Retina (tissue), 1 donor: ENCODE results near the gene CXCR6.

ENCODE experiments used
- DNase-seq: peaks from one replicate; pipeline ENCODE4 v3.0.0-alpha.2; 2016

The CXCR6 gene

GRCh38 chr3:45922950-45923590 lies 20.2 kb upstream of the CXCR6 start:
- no peak for DNase-seq

GRCh38 chr3:45923755-45924154 lies 19.5 kb upstream of the CXCR6 start:
- DNase-seq = no peak

DNA sequence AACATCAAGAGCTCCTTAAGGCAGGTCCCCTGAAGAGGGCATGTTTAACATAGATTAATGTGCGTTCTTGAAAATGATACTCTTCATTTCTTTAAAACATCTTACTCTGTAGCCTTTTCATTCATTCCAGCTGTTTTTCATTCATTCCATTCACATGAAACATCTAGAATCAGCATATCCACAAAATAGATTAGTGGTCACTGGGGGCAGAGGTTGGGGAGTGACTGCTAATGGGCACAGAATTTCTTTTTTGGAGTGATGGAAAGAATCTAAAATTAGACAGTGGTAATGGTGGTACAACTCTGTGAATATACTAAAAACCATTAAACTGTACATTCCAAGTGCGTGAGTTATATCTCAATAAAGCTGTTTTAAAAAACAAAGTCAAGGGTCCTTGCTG lies 15.4 kb upstream of the CXCR6 start:
- no peak for DNase-seq

- DNase-seq = peak; percentile 77
Measured at GRCh38 chr3:45929042-45929679, 14.1 kb upstream of the CXCR6 start.

DNA sequence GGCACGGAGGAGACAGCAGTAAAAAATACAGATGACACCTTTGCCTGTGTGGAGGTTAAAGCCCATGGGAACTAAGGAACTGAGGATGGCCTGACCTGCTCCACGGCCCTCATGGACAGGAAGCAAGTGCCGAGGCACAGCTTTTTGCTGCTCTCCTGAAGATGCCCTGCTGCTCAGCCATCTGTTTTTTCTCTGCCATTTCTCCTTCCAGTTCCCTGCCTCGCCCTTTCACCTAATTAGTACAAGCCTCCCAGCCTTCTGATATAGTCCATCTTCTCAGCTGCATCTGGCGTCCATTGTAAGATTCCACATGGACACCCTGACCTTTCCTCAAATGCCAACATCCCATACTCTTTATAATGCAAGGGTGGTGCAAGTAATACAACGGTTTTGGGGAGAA lies 11.8 kb upstream of the CXCR6 start:
- DNase-seq = peak; percentile 44

DNA sequence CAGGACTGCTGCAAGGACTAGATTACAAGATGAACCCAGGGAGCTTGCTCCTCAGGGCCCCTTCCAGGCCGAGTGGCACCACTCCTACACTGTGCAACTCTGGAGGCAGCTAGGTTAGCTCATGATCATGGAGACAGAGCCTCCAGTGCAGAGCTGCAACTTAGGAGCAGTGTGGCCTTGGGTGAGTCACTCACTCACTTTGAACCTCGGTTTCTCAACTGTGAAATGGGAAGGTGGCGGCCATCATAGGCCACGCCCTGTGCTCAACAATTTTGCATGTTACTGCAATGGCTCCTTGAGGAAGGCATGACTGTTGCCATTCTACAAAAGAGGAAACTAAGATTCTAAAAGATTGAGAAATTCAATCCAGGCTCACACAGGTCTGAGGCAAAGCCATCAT lies 11.2 kb upstream of the CXCR6 start:
- no peak for DNase-seq

GRCh38 chr3:45933591-45933990 lies 9.7 kb upstream of the CXCR6 start:
- no peak for DNase-seq

- DNase-seq = no peak
Measured at GRCh38 chr3:45936261-45936660, 7.0 kb upstream of the CXCR6 start.

GRCh38 chr3:45937206-45938042 lies 5.8 kb upstream of the CXCR6 start:
- no peak for DNase-seq

DNA sequence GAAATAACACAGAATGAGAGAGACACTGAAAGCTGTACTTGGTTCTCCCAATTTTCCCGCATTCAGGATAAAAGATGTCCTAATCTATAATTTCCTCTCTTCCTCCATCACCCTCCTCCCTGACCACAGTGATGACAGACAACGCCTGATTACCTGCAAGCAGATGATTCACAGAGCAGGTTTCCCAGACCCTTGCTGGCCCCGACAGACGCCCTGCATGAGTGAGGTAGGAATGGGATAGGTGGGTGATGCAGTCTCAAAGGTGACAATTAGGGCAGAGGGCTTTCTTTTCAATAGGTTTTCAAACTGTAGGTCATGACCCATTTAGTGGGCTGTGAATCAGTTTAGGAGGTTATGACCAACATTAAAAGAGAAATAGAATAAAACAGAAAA lies 5.2 kb upstream of the CXCR6 start:
- DNase-seq = no peak

- peak; percentile 87 for DNase-seq
Measured at GRCh38 chr3:45938864-45939263, 4.4 kb upstream of the CXCR6 start.

DNA sequence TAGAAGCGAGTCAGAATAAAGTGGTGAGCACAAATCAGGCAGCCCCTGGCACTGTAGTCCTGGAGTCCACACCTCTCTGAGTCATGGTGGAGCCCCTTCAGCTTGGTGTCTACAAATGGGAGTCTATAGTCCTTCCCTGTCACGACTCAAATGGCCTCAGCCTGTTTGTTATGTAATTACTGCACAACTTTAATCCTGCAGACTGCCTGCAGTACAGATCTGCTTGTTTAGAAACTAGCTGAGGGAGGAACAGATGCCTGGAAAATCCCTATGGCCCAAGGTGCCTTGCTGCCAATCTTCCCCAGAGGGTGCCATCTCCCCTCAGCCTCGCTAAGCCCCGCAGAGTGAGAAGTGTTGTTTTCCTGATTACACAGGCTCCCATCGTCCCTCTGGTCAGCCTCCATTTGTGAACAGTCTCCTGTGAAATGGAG lies 3.9 kb upstream of the CXCR6 start:
- no peak for DNase-seq

DNA sequence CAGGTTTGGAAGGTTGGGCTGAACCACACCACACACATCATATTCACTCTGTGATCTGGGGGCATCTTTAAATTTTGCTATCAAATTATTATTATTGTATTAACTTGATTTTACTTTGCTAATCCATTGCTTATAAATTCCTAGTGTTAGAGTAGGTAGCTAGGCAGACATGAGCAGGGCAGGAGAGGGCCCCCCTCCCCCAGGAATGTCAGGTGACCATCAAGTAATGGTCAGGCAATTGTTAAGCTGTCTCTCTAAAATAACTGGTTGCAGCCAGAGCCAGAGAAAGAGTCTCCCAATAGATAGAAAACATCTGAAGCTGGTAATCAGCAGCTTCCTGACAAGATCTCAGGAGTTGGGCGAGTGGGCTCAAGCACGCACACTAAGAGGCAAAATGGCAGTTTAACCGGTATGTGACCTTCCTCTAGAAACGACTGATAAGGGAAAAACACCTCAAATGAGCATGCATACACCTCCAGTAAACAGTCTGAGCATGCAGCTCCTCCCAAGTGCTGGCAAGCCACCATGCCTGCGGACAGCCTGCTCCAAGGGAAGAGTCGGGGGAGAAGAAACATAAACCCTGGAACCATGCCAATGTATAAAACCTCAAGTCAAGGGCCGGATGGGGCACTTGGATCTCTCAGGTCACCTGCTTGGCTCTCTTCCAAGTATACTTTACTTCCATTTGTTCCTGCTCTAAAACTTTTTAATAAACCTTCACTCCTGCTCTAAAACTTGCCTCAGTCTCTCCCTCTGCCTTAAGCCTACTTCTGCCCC lies 3.1 kb upstream of the CXCR6 start:
- no peak for DNase-seq

- no peak for DNase-seq
Measured at GRCh38 chr3:45940781-45941365, 2.4 kb upstream of the CXCR6 start.

DNA sequence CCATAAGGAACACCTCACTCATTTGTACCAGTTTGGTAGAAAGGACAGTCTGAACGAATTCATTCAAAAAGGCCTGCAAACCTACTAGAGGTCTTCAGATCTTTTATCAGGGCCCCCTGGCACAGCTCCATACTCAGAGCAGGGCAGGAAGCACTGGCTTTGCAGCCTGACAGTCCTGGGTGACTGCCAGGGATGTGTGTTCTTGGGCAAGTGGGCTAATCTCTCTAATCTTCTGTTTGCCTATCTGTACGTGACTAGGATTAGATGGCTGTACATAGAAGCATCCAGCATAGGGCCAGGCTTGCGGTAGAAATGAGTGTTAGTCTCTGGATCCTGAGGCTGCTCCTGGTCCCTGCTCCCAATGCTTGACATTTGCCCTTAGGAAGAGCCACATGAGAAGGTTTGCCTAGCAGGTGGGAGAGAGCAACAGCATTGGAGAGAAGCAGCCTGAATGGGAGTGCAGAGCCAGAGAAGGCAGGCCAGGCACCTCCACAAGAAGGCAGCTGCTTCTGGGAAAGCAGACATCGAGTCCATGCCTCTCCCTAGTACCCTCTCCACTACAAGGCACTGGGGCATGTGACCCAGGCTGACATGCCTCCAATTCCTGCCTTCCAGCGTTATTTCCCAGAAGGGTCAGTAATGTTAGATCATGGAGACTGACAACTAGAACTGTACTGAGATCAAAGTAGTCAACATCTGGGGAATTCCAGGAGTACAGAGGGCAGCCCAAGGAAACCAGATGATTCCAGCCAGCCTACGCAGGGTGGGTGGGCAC lies 1.0 kb upstream of the CXCR6 start:
- no peak for DNase-seq

- no peak for DNase-seq
Measured at GRCh38 chr3:45944830-45945620, 1.8 kb downstream of the CXCR6 start.

DNA sequence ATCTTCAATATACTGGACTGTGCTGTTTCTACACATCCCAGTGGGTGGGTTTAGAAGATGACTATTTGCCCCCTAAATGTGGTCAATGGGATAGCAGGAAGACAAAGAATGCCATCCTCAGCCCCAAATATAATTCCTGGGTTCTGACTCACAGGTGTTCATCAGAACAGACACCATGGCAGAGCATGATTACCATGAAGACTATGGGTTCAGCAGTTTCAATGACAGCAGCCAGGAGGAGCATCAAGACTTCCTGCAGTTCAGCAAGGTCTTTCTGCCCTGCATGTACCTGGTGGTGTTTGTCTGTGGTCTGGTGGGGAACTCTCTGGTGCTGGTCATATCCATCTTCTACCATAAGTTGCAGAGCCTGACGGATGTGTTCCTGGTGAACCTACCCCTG lies 3.0 kb downstream of the CXCR6 start:
- no peak for DNase-seq

DNA sequence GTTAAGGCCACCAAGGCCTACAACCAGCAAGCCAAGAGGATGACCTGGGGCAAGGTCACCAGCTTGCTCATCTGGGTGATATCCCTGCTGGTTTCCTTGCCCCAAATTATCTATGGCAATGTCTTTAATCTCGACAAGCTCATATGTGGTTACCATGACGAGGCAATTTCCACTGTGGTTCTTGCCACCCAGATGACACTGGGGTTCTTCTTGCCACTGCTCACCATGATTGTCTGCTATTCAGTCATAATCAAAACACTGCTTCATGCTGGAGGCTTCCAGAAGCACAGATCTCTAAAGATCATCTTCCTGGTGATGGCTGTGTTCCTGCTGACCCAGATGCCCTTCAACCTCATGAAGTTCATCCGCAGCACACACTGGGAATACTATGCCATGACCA lies 3.6 kb downstream of the CXCR6 start:
- DNase-seq = no peak

DNA sequence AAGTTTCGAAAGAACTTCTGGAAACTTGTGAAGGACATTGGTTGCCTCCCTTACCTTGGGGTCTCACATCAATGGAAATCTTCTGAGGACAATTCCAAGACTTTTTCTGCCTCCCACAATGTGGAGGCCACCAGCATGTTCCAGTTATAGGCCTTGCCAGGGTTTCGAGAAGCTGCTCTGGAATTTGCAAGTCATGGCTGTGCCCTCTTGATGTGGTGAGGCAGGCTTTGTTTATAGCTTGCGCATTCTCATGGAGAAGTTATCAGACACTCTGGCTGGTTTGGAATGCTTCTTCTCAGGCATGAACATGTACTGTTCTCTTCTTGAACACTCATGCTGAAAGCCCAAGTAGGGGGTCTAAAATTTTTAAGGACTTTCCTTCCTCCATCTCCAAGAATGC lies 4.1 kb downstream of the CXCR6 start:
- DNase-seq = no peak

GRCh38 chr3:45948311-45948781 lies 5.1 kb downstream of the CXCR6 start:
- no peak for DNase-seq

DNA sequence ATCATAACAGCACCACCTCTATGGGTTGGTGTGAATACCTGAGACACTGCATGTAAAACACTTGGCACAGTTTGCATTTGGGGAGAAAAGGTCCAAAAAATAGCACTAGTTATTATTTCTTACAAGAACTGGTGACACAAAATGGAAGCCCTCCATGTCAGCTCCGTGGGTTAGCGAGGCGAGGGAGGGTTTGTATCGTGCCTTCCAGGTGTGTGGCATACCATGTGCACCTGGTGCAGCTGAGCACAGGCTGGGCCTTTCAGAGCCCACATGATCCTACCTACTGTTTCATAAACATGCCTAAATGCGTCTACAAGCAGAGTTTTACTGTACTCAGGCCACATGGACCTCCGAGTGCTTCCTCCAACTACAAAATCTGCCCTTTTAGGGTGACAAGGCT lies 5.6 kb downstream of the CXCR6 start:
- DNase-seq = no peak
